PFSK-1 (cell line): Measurements from ENCODE around the gene ADAMTSL4.

ENCODE experiments used
- FOXP2 ChIP-seq: optimal IDR thresholded peaks from 2 replicates; pipeline ENCODE3; 2011; ENCODE audit warnings: borderline replicate concordance, control low read depth, inconsistent platforms; ENCODE audit not compliant: insufficient read depth; ENCODE audit errors: extremely low read length, extremely low read depth
- POLR2AphosphoS5 ChIP-seq: IDR thresholded peaks from 2 replicates; pipeline ENCODE4 v1.6.1; 2012; ENCODE audit warnings: low read depth, mild to moderate bottlenecking, control low read depth, low read length, moderate library complexity
- SIN3A ChIP-seq: IDR thresholded peaks from 2 replicates; pipeline ENCODE4 v1.6.1; 2012; ENCODE audit warnings: mild to moderate bottlenecking, low read length, moderate library complexity, borderline replicate concordance; ENCODE audit not compliant: insufficient read depth
- TAF1 ChIP-seq: IDR thresholded peaks from 2 replicates; pipeline ENCODE4 v1.6.1; 2012; ENCODE audit warnings: low read length, control low read depth, borderline replicate concordance; ENCODE audit not compliant: insufficient read depth
- TF ChIP-seq, protein P1 (sequence below), 2 experiments: IDR thresholded peaks; 2 replicates each; pipeline versions ENCODE4 v1.6.1 to v1.8.0; 2011 to 2012; ENCODE audit warnings: low read depth in 2 of 2, low read length in 2 of 2, control low read depth in 1 of 2, inconsistent platforms in 1 of 2, mild to moderate bottlenecking in 1 of 2, moderate library complexity in 1 of 2; ENCODE audit not compliant: insufficient read depth in 1 of 2

ADAMTSL4 gene

DNA sequence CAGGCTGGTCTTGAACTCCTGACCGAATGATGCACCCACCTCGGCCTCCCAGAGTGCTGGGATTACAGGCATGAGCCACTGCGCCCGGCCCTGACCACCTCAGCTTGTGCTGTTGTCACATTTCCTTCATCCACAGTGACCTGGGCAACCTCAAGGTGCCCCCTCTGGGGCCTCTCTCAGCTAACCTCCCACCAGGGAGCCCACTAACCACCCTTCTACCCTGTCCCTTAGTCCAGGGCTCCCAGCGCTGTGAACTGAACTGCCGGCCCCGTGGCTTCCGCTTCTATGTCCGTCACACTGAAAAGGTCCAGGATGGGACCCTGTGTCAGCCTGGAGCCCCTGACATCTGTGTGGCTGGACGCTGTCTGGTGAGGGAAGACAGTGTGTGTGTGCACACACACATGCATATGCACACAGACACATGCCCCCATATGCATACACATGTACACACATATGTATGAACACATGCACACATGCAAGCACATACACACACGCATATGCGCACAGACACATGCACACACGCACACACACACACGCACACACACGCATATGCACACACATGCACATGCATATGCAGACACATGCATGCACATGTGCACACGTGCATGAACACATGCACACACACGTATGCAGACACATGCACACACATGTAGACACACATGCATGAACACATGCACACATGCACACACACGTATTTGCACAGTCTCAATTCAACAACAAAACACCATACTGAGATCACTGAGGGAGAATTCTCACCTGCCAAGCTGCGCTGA, 6.2 kb downstream of the ADAMTSL4 start:
- TF ChIP-seq FOXP2, result no peak
- no peak for TF ChIP-seq POLR2AphosphoS5
- TF ChIP-seq, protein P1, sequence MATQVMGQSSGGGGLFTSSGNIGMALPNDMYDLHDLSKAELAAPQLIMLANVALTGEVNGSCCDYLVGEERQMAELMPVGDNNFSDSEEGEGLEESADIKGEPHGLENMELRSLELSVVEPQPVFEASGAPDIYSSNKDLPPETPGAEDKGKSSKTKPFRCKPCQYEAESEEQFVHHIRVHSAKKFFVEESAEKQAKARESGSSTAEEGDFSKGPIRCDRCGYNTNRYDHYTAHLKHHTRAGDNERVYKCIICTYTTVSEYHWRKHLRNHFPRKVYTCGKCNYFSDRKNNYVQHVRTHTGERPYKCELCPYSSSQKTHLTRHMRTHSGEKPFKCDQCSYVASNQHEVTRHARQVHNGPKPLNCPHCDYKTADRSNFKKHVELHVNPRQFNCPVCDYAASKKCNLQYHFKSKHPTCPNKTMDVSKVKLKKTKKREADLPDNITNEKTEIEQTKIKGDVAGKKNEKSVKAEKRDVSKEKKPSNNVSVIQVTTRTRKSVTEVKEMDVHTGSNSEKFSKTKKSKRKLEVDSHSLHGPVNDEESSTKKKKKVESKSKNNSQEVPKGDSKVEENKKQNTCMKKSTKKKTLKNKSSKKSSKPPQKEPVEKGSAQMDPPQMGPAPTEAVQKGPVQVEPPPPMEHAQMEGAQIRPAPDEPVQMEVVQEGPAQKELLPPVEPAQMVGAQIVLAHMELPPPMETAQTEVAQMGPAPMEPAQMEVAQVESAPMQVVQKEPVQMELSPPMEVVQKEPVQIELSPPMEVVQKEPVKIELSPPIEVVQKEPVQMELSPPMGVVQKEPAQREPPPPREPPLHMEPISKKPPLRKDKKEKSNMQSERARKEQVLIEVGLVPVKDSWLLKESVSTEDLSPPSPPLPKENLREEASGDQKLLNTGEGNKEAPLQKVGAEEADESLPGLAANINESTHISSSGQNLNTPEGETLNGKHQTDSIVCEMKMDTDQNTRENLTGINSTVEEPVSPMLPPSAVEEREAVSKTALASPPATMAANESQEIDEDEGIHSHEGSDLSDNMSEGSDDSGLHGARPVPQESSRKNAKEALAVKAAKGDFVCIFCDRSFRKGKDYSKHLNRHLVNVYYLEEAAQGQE (IDR thresholded peaks at IDR 0.05; ENCODE audit: insufficient read depth in 1 of 2, low read depth in 2 of 2, low read length in 2 of 2), result no peak
- TF ChIP-seq SIN3A, result no peak
- no peak for TF ChIP-seq TAF1

DNA sequence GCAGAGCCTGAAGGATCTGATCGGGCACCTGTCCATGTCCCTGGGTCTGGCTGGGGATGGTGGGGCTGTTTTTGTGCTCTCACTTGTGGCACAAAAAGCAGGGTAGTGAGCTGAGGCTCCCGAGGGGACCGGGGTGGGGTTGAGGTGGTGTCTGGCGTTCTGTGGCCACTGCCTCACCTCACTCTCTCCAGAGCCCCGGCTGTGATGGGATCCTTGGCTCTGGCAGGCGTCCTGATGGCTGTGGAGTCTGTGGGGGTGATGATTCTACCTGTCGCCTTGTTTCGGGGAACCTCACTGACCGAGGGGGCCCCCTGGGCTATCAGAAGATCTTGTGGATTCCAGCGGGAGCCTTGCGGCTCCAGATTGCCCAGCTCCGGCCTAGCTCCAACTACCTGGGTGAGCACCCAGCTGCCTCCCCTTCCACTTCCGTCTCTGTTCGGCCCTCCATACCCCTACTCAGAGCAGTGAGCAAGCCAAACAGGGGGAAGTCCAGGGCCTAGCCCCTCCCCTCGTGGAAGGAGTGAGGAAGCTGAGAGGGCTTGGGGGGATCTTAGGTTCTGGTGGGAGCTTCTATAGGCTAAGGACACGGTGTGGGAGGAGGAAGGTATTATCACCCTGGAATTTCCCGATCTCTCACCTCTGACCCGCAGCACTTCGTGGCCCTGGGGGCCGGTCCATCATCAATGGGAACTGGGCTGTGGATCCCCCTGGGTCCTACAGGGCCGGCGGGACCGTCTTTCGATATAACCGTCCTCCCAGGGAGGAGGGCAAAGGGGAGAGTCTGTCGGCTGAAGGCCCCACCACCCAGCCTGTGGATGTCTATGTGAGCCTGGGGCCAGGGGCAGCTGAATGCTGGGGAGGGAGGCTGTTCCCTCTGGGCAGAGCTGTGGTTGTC, 7.0 kb downstream of the ADAMTSL4 start:
- TF ChIP-seq TAF1 (no peak), SIN3A (no peak), POLR2AphosphoS5 (no peak), FOXP2 (no peak)
- TF ChIP-seq, protein P1 (IDR thresholded peaks at IDR 0.05; ENCODE audit: insufficient read depth in 1 of 2, low read depth in 2 of 2, low read length in 2 of 2), result no peak

DNA sequence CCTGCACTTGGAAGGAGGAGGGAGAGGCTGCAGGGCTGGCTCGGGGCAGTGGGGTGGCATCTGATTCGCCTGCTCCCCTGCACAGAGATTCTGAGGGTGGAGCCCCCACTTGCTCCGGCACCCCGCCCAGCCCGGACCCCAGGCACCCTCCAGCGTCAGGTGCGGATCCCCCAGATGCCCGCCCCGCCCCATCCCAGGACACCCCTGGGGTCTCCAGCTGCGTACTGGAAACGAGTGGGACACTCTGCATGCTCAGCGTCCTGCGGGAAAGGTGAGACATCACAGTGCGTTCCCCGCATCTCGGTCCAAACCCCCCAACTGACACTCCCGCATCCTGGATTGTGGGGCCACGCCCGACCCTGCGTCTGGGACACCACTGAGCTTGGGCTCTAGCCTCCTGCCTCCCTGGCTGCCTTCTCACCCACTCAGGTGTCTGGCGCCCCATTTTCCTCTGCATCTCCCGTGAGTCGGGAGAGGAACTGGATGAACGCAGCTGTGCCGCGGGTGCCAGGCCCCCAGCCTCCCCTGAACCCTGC, 7.9 kb downstream of the ADAMTSL4 start:
- TF ChIP-seq, protein P1 (IDR thresholded peaks at IDR 0.05; ENCODE audit: insufficient read depth in 1 of 2, low read depth in 2 of 2, low read length in 2 of 2), result no peak
- TF ChIP-seq POLR2AphosphoS5, result no peak
- TF ChIP-seq SIN3A, result no peak

DNA sequence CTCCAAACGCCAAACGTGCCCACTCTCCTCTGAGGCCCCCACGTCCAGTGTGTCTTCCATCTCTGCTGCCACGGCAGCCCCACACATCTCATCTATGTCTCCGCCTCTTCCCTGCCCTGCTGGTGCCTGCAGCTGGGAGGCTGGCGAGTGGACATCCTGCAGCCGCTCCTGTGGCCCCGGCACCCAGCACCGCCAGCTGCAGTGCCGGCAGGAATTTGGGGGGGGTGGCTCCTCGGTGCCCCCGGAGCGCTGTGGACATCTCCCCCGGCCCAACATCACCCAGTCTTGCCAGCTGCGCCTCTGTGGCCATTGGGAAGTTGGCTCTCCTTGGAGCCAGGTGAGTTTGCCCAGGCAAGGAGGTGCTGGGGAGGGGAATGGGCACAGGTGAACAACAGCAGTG, 8.6 kb downstream of the ADAMTSL4 start:
- TF ChIP-seq POLR2AphosphoS5 (no peak), SIN3A (no peak)

DNA sequence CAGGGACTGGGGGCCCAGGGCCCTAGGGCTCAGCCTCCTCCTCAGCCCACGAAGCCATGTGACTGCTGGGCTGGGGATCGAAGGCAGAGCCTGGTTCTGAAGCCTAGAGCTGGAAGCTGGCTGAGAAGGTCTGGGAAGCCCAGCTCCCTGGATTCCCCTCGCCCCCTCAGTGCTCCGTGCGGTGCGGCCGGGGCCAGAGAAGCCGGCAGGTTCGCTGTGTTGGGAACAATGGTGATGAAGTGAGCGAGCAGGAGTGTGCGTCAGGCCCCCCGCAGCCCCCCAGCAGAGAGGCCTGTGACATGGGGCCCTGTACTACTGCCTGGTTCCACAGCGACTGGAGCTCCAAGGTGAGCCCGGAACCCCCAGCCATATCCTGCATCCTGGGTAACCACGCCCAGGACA, 9.1 kb downstream of the ADAMTSL4 start:
- TF ChIP-seq POLR2AphosphoS5, result no peak
- TF ChIP-seq TAF1, result no peak
- TF ChIP-seq FOXP2, result no peak
- no peak for TF ChIP-seq SIN3A
- TF ChIP-seq, protein P1 (IDR thresholded peaks at IDR 0.05; ENCODE audit: insufficient read depth in 1 of 2, low read depth in 2 of 2, low read length in 2 of 2), result no peak
